ENCODE results near the gene MICAL3.

The MICAL3 gene

GRCh38 chr22:17872471-17872870, 151.9 kb downstream of the MICAL3 start:
- H3K36me3 ChIP-seq (ENCODE audit: insufficient read depth, low read length) = no peaks in the 10 kb centered on the region; the same call in 1 of the 2 replicates
- H3K9me3 ChIP-seq (ENCODE audit: control insufficient read depth, insufficient read depth, low read length) = no peaks in the 10 kb centered on the region
- H3K9ac ChIP-seq (ENCODE audit: low read depth, low read length) = no peak overlapping the region
- H3K4me1 ChIP-seq (ENCODE audit: insufficient read depth, low read length) = no peaks in the 10 kb centered on the region

GRCh38 chr22:17871726-17872458, 152.5 kb downstream of the MICAL3 start:
- no peaks in the 10 kb centered on the region; the same call in 1 of the 2 replicates for H3K36me3 ChIP-seq (ENCODE audit: insufficient read depth, low read length)
- no peaks in the 10 kb centered on the region for H3K4me1 ChIP-seq (ENCODE audit: insufficient read depth, low read length)
- no peak overlapping the region for H3K9ac ChIP-seq (ENCODE audit: low read depth, low read length)
- H3K9me3 ChIP-seq (ENCODE audit: control insufficient read depth, insufficient read depth, low read length) = no peaks in the 10 kb centered on the region

GRCh38 chr22:17870407-17870806, 154.0 kb downstream of the MICAL3 start:
- Histone ChIP-seq H3K4me1 (ENCODE audit: insufficient read depth, low read length) (no peaks in the 10 kb centered on the region), H3K9me3 (ENCODE audit: control insufficient read depth, insufficient read depth, low read length) (no peaks in the 10 kb centered on the region), H3K9ac (ENCODE audit: low read depth, low read length) (no peak overlapping the region), H3K36me3 (ENCODE audit: insufficient read depth, low read length) (no peaks in the 10 kb centered on the region; the same call in none of the 2 replicates)

GRCh38 chr22:17869285-17870096, 154.9 kb downstream of the MICAL3 start:
- Histone ChIP-seq H3K9ac (ENCODE audit: low read depth, low read length) (no peak overlapping the region), H3K36me3 (ENCODE audit: insufficient read depth, low read length) (no peaks in the 10 kb centered on the region; the same call in none of the 2 replicates)

DNA sequence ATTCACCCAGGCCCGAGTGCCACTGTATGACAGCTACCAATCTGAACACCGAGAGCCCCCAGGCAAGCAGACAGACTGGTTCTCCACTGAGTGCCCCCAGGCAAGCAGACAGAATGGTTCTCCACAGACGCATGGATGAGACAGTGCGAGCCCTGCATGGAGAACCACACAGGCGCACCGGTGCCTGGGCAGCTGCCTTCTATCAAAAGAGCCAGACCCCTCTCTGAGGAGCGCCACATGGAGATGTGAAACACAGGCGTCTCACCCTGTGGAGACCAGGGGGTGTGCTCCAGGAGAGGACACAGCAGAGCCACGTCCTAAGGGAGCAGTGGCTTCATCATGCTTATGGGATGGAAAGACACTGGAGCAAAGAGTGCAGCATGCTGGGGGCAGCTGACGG, 155.6 kb downstream of the MICAL3 start:
- H3K36me3 ChIP-seq (ENCODE audit: insufficient read depth, low read length) = peaks cover 4% of the 10 kb centered on the region
- no peaks in the 10 kb centered on the region for H3K4me1 ChIP-seq (ENCODE audit: insufficient read depth, low read length)
- no peak overlapping the region for H3K9ac ChIP-seq (ENCODE audit: low read depth, low read length)
- no peaks in the 10 kb centered on the region for H3K9me3 ChIP-seq (ENCODE audit: control insufficient read depth, insufficient read depth, low read length)

More at GRCh38 chr22:17869285-17870096, 154.9 kb downstream of the MICAL3 start:
- Histone ChIP-seq H3K4me1 (ENCODE audit: insufficient read depth, low read length) (no peaks in the 10 kb centered on the region), H3K9me3 (ENCODE audit: control insufficient read depth, insufficient read depth, low read length) (no peaks in the 10 kb centered on the region)

DNA sequence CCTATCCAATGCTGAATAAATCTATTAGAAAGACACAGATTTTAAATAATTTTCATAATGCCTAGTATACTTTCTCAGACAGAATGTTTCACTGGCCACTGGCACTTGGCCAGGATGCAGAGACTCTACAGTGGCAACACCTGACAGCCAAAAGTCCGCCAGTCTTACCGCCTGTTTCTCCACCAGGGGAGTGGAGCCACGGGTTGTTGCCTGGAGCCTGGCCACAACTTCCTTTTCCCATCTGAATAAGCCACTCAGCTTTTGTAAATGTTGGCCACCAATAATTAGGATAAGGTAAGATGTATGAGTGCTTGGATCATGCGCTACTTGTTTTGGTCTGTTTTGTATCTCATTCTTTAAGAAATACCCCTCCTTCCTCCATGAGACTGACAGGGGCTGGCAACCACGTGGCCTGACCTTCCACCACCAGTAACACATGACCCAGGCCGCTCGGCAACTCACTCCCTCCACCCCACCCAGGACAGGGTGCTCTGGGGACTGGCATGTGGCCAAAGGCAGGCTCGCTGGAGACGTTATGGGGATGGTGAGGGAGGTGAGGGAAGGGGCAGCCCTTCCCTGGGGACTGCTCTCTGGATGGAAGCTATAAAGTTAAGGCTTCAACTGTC, 157.1 kb downstream of the MICAL3 start:
- H3K36me3 ChIP-seq (ENCODE audit: insufficient read depth, low read length) = peaks cover 12% of the 10 kb centered on the region
- H3K9me3 ChIP-seq (ENCODE audit: control insufficient read depth, insufficient read depth, low read length) = no peaks in the 10 kb centered on the region
- no peaks in the 10 kb centered on the region for H3K4me1 ChIP-seq (ENCODE audit: insufficient read depth, low read length)
- H3K9ac ChIP-seq (ENCODE audit: low read depth, low read length) = no peak overlapping the region

DNA sequence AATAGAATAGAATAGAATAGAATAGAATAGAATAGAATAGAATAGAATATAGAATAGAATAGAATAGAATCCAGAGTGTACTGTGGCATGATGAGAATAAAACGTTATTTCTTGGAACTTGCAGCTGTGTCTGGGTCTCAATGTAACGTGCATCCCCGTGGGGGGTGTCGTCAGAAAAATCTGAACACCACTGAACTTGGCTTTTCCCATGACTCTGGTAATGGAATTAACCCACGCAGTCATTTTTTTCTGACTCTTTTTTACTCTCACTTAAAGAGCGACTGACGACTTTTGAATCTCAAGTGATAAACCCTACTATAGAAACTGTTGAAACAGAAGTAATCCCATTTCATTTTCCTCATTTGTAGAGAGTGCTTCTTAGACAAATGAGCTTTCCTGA, 157.7 kb downstream of the MICAL3 start:
- Histone ChIP-seq H3K36me3 (ENCODE audit: insufficient read depth, low read length) (peaks cover 12% of the 10 kb centered on the region), H3K4me1 (ENCODE audit: insufficient read depth, low read length) (no peaks in the 10 kb centered on the region), H3K9ac (ENCODE audit: low read depth, low read length) (no peak overlapping the region), H3K9me3 (ENCODE audit: control insufficient read depth, insufficient read depth, low read length) (no peaks in the 10 kb centered on the region)

DNA sequence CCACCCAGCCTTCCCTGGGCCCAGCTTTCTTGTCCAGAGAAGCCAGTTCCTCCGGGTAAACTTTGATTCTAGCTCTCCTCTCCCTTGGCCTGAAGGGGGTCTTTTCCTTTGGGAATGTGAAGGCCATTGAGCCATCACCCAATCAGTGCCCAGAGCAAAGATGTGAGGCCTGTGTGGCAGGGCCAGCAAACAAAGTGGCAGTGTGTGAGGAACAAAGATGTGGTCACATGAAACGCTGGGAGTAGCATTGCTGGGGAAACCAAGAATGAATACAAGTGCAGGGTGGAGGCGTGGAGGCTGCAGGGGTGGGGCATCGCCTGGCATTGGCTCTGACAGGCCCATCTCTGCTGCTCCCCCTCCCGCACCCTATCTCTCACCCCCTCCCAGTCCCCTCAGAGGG, 158.2 kb downstream of the MICAL3 start:
- H3K36me3 ChIP-seq (ENCODE audit: insufficient read depth, low read length) = peaks cover 12% of the 10 kb centered on the region

GRCh38 chr22:17865183-17866055, 158.9 kb downstream of the MICAL3 start:
- peaks cover 12% of the 10 kb centered on the region for H3K36me3 ChIP-seq (ENCODE audit: insufficient read depth, low read length)
- no peak overlapping the region for H3K9ac ChIP-seq (ENCODE audit: low read depth, low read length)
- H3K9me3 ChIP-seq (ENCODE audit: control insufficient read depth, insufficient read depth, low read length) = no peaks in the 10 kb centered on the region
- no peaks in the 10 kb centered on the region for H3K4me1 ChIP-seq (ENCODE audit: insufficient read depth, low read length)

More for the DNA sequence above, 158.2 kb downstream of the MICAL3 start:
- H3K9ac ChIP-seq (ENCODE audit: low read depth, low read length) = no peak overlapping the region
- H3K4me1 ChIP-seq (ENCODE audit: insufficient read depth, low read length) = no peaks in the 10 kb centered on the region
- no peaks in the 10 kb centered on the region for H3K9me3 ChIP-seq (ENCODE audit: control insufficient read depth, insufficient read depth, low read length)

DNA sequence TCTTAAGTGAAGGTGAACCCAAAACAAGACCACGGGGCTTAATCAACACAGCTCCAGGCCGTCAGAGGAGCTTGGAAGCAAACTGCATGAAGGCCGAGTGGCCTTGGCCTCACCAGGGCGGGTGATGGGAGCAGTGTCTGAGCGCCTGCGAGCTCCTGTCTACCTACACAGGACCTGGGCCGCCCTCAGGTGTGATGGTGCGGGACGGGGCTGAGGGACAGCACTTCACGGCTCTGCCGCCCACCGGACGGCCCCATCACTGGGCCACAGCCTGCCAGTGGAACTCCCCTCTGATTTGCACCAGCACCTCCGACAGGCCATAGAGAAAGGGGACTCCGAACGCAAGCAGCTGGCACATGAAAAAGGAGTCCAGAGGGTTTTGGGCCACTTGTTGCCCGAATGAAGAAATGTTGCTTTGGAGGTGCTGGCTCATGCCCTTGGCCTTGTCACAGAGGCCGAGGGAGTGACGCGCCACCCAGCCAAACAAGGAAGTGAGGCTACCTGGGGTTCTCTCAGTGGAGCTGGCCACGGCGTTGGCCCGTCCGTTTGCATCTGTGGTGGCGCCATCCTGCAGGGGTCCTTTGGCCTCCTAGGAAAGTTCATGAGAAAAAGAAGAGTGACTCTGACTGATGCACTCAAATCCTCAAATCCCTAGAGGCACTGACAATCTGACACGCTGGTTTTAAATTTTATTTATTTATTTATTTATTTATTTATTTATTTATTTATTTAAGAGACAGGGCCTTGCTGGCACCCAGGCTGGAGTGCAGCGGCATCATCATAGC, 159.8 kb downstream of the MICAL3 start:
- peaks cover 12% of the 10 kb centered on the region for H3K36me3 ChIP-seq (ENCODE audit: insufficient read depth, low read length)
- no peak overlapping the region for H3K9ac ChIP-seq (ENCODE audit: low read depth, low read length)
- H3K4me1 ChIP-seq (ENCODE audit: insufficient read depth, low read length) = no peaks in the 10 kb centered on the region
- H3K9me3 ChIP-seq (ENCODE audit: control insufficient read depth, insufficient read depth, low read length) = no peaks in the 10 kb centered on the region

DNA sequence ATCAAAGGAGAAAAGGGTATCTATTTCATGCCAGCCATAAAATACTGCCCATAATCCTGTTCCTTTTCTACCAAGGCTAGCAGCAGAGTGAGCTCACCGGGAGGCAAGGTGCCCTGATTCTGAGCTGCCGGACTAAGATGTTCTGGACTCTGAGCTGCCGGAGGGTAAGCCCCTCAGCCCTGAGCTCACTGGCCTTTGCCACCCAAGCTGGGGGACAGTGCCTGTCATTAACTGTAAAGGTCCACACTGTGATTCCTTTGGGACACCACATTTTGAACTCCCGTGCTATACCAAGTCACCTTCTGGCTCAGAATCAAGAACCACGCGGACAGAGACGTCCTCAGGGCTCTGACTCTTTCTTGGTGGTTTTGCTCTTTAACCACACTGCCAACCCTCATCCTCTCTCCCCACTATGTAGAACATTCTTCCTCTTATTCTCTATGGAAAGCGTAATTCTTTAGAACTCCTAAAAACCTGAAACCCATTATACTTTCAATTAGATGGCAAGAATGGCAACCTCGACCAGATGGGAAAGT, 161.6 kb downstream of the MICAL3 start:
- no peaks in the 10 kb centered on the region for H3K4me1 ChIP-seq (ENCODE audit: insufficient read depth, low read length)
- peaks cover 12% of the 10 kb centered on the region; the same call in 1 of the 2 replicates for H3K36me3 ChIP-seq (ENCODE audit: insufficient read depth, low read length)
- no peaks in the 10 kb centered on the region for H3K9me3 ChIP-seq (ENCODE audit: control insufficient read depth, insufficient read depth, low read length)
- no peak overlapping the region for H3K9ac ChIP-seq (ENCODE audit: low read depth, low read length)

DNA sequence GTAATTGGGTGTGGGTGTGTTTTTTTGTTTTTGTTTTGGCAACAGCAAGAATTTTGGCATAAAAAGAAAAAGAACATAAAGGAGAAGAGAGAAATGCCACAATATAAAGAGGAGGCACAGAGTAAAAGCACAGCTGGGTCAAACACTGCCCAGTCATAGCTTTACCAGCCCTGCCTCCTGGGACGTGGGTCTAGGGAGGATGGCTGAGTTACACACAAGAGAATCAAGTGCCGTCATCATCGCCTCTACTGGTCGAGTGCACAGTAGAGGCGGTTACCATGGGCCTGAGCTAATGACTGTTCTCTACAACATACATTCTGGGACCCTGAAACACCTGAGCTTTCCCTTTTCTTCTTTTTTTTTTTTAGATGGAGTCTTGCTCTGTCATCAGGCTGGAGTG, 162.5 kb downstream of the MICAL3 start:
- H3K4me1 ChIP-seq (ENCODE audit: insufficient read depth, low read length) = no peaks in the 10 kb centered on the region
- H3K9ac ChIP-seq (ENCODE audit: low read depth, low read length) = no peak overlapping the region
- no peaks in the 10 kb centered on the region for H3K9me3 ChIP-seq (ENCODE audit: control insufficient read depth, insufficient read depth, low read length)
- H3K36me3 ChIP-seq (ENCODE audit: insufficient read depth, low read length) = peaks cover 12% of the 10 kb centered on the region; the same call in 1 of the 2 replicates
